ENCODE measurements around the gene EFHD2.
"Not testable (repeated sequence)": the region's sequence is repeated elsewhere in the genome, so short reads cannot be mapped to it uniquely, and the experiment has no call there.

EFHD2 gene

GRCh38 chr1:15412175-15412800 is 2.6 kb downstream of the EFHD2 start:
- DNase-seq (ENCODE audit: low read depth), result no peak

GRCh38 chr1:15412843-15413242 is 3.2 kb downstream of the EFHD2 start:
- DNase-seq (ENCODE audit: low read depth), result no peak

GRCh38 chr1:15413563-15414444 is 4.1 kb downstream of the EFHD2 start:
- no peak for DNase-seq (ENCODE audit: low read depth)

- no peak for DNase-seq (ENCODE audit: low read depth)
These were observed 4.8 kb downstream of the EFHD2 start for GRCh38 chr1:15414445-15414983.

GRCh38 chr1:15417059-15417934 is 7.6 kb downstream of the EFHD2 start:
- DNase-seq (ENCODE audit: low read depth), result peak; percentile 57

- no peak for DNase-seq (ENCODE audit: low read depth)
These were observed 9.3 kb downstream of the EFHD2 start for GRCh38 chr1:15418806-15419515.

GRCh38 chr1:15420853-15421465 is 11.3 kb downstream of the EFHD2 start:
- no peak for DNase-seq (ENCODE audit: low read depth)

- DNase-seq (ENCODE audit: low read depth), result no peak
These were observed 13.2 kb downstream of the EFHD2 start for GRCh38 chr1:15422871-15423270.

- no peak for DNase-seq (ENCODE audit: low read depth)
These were observed 13.8 kb downstream of the EFHD2 start for GRCh38 chr1:15423355-15424077.

GRCh38 chr1:15424146-15424667 is 14.5 kb downstream of the EFHD2 start:
- DNase-seq (ENCODE audit: low read depth), result no peak

- no peak for DNase-seq (ENCODE audit: low read depth)
These were observed 15.3 kb downstream of the EFHD2 start for GRCh38 chr1:15424981-15425380.

GRCh38 chr1:15425521-15425920 is 15.8 kb downstream of the EFHD2 start:
- DNase-seq (ENCODE audit: low read depth), result no peak

- DNase-seq (ENCODE audit: low read depth), result no peak
These were observed 16.3 kb downstream of the EFHD2 start for GRCh38 chr1:15425958-15426357.

- DNase-seq (ENCODE audit: low read depth), result no peak
These were observed 17.0 kb downstream of the EFHD2 start for GRCh38 chr1:15426492-15427279.

GRCh38 chr1:15427280-15427666 is 17.6 kb downstream of the EFHD2 start:
- DNase-seq (ENCODE audit: low read depth), result no peak

- DNase-seq (ENCODE audit: low read depth), result not testable (repeated sequence)
These were observed 18.6 kb downstream of the EFHD2 start for GRCh38 chr1:15428252-15428651.

- no peak for DNase-seq (ENCODE audit: low read depth)
These were observed 19.2 kb downstream of the EFHD2 start for GRCh38 chr1:15428815-15429435.

GRCh38 chr1:15429701-15430149 is 20.0 kb downstream of the EFHD2 start:
- no peak for DNase-seq (ENCODE audit: low read depth)
